Measurements from ENCODE around the gene SP140. TPM values are rescaled to one million over a fixed set of nuclear protein-coding genes. Genes with fewer than 3 reads are reported as not detected.

SP140 gene
- total RNA-seq, 2 experiments from 2014 or later, result 51.2 to 55.1 TPM

- Mint-ChIP-seq H3K4me3 (no peak overlapping the region), H3K36me3 (ENCODE audit: low read depth) (peaks cover 82% of the 10 kb centered on the region), H3K27me3 (no peaks in the 10 kb centered on the region), H3K27ac (no peak overlapping the region), H3K9me3 (peaks cover 20% of the 10 kb centered on the region), H3K4me1 (ENCODE audit: low read depth) (no peaks in the 10 kb centered on the region)
- CTCF ChIA-PET, result interaction anchor here (0.9 kb wide), 1 partner anchor 15 kb away, joined by 3 read pairs; no protein-coding TSS in a partner anchor
- no peak overlapping the region for H3K4me3 ChIP-seq (ENCODE audit: low read length)
- no peaks in the 10 kb centered on the region for H3K4me1 ChIP-seq (ENCODE audit: insufficient read depth, low read length)
- H3K27ac ChIP-seq (ENCODE audit: low read depth in 1 of 2, low read length in 2 of 2), result no peak overlapping the region
- no peaks in the 10 kb centered on the region for H3K27me3 ChIP-seq (ENCODE audit: control insufficient read depth in 1 of 2, insufficient read depth in 2 of 2, low read length in 2 of 2)
- peaks cover 56% of the 10 kb centered on the region for H3K36me3 ChIP-seq (ENCODE audit: insufficient read depth, low read length)
- no peak for DNase-seq
- POLR2A ChIA-PET, result no interaction called here
- TF ChIP-seq, protein P1, sequence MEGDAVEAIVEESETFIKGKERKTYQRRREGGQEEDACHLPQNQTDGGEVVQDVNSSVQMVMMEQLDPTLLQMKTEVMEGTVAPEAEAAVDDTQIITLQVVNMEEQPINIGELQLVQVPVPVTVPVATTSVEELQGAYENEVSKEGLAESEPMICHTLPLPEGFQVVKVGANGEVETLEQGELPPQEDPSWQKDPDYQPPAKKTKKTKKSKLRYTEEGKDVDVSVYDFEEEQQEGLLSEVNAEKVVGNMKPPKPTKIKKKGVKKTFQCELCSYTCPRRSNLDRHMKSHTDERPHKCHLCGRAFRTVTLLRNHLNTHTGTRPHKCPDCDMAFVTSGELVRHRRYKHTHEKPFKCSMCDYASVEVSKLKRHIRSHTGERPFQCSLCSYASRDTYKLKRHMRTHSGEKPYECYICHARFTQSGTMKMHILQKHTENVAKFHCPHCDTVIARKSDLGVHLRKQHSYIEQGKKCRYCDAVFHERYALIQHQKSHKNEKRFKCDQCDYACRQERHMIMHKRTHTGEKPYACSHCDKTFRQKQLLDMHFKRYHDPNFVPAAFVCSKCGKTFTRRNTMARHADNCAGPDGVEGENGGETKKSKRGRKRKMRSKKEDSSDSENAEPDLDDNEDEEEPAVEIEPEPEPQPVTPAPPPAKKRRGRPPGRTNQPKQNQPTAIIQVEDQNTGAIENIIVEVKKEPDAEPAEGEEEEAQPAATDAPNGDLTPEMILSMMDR (IDR thresholded peaks at IDR 0.05), result no peak
- H3K9me3 ChIP-seq (ENCODE audit: control insufficient read depth in 1 of 2, insufficient read depth in 1 of 2, low read length in 2 of 2), result peaks cover 0 to 8% of the 10 kb centered on the region in 2 experiments
- intact Hi-C loops (cut with DNase I, micrococcal nuclease), result no loop called here
- no peak for ATAC-seq (ENCODE audit: poor library complexity)
These were observed 74.1 kb downstream of the SP140 start for GRCh38 chr2:230299618-230300017.

DNA sequence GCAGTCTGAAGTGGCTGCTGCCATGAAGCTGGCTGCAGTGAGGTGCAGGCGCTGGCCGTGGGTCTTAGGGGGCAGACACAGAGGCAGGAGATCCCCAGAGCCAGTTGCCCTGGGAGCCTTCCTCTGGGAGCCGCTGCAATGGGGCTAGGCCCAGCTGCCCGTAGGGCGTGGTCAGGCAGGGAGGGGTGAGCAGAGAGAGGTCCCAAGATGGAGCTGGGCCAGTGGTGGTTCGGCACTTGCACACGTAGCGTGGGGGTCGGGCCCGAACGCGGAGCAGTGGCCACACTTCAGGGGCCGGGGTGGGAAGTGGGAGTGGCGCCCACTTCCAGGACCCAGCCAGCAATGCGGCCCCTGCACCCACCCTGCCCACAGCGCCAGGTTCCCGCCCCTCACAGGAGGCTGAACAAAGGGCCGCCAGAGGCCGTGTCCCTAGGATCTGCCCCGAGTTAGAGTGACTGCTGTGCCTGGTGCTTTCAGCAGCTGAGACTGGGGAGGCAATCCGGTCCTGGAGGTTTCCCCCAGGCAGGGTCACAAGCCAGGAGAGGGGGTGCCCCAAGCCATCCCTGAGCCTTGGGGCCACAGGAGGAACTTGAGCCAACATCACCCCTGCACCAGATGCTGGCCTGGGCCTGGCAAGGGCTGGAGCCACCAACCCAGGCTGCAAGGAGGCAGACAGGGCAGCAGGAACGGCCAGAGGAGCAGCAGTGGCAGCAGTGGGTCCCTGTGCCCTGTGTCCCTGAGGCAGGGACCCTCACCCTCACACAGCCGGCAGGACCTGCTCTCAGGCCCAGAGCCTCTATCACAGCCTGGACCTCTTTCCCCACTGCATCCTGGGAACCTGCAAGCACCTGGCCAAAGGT is 80.1 kb downstream of the SP140 start:
- Histone ChIP-seq H3K9me3 (ENCODE audit: control insufficient read depth in 1 of 2, insufficient read depth in 1 of 2, low read length in 2 of 2) (peaks cover 0 to 15% of the 10 kb centered on the region in 2 experiments), H3K27ac (ENCODE audit: low read depth in 1 of 2, low read length in 2 of 2) (no peak overlapping the region), H3K36me3 (ENCODE audit: insufficient read depth, low read length) (peaks cover 17% of the 10 kb centered on the region), H3K27me3 (ENCODE audit: control insufficient read depth in 1 of 2, insufficient read depth in 2 of 2, low read length in 2 of 2) (no peaks in the 10 kb centered on the region), H3K4me3 (ENCODE audit: low read length) (no peak overlapping the region), H3K4me1 (ENCODE audit: insufficient read depth, low read length) (peaks cover 3% of the 10 kb centered on the region)
- Mint-ChIP-seq H3K4me1 (ENCODE audit: low read depth) (peaks cover 8% of the 10 kb centered on the region), H3K4me3 (no peak overlapping the region), H3K27me3 (no peaks in the 10 kb centered on the region), H3K9me3 (peaks cover 15% of the 10 kb centered on the region), H3K27ac (no peak overlapping the region), H3K36me3 (ENCODE audit: low read depth) (peaks cover 40% of the 10 kb centered on the region)
- DNase-seq (no peak), ATAC-seq (ENCODE audit: poor library complexity) (no peak)
- ChIA-PET POLR2A (interaction anchor here (0.8 to 0.9 kb wide), 2 partner anchors 21 to 89 kb away, joined by 3 to 4 read pairs; partner anchors contain the start of gene SP140L), CTCF (no interaction called here)
- intact Hi-C loops (cut with DNase I, micrococcal nuclease), result no loop called here
- TF ChIP-seq, protein P1 (IDR thresholded peaks at IDR 0.05), result no peak

DNA sequence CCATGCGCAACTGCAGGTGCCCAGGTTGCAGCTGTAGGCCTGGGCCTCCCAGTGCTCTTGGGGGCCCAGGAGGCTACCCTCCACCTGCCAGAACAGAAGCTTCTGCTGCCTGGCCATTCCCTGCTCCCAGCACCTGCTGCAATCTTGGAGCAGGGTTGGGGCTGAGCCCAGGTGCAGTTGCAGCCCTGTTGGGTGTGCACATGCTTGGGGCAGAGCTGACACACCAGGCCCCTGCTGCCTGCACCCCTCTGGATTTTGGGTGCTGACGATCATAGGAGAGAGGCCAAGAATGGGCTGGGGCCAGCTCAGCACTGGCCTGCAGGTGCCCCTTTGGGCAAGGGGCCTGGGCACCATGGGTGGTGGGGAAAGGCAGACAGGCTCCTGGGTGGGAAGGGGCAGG is 80.9 kb downstream of the SP140 start:
- no peak for DNase-seq
- H3K27me3 ChIP-seq (ENCODE audit: control insufficient read depth in 1 of 2, insufficient read depth in 2 of 2, low read length in 2 of 2), result no peaks in the 10 kb centered on the region
- no peak overlapping the region for H3K4me3 Mint-ChIP-seq
- H3K4me1 ChIP-seq (ENCODE audit: insufficient read depth, low read length), result peaks cover 3% of the 10 kb centered on the region
- POLR2A ChIA-PET, result interaction anchor here (0.6 to 0.9 kb wide), 3 partner anchors 13 to 90 kb away, joined by 3 to 4 read pairs (median 3); partner anchors contain the start of gene SP140L
- H3K4me1 Mint-ChIP-seq (ENCODE audit: low read depth), result peaks cover 9% of the 10 kb centered on the region
- intact Hi-C loops (cut with DNase I, micrococcal nuclease), result no loop called here
- H3K4me3 ChIP-seq (ENCODE audit: low read length), result no peak overlapping the region
- no peaks in the 10 kb centered on the region for H3K27me3 Mint-ChIP-seq
- H3K9me3 Mint-ChIP-seq, result peaks cover 14% of the 10 kb centered on the region
- H3K27ac ChIP-seq (ENCODE audit: low read depth in 1 of 2, low read length in 2 of 2), result no peak overlapping the region
- CTCF ChIA-PET, result no interaction called here
- no peak for ATAC-seq (ENCODE audit: poor library complexity)
- H3K36me3 Mint-ChIP-seq (ENCODE audit: low read depth), result peaks cover 32% of the 10 kb centered on the region
- H3K36me3 ChIP-seq (ENCODE audit: insufficient read depth, low read length), result peaks cover 17% of the 10 kb centered on the region
- TF ChIP-seq, protein P1 (IDR thresholded peaks at IDR 0.05), result no peak
- no peak overlapping the region for H3K27ac Mint-ChIP-seq
- H3K9me3 ChIP-seq (ENCODE audit: control insufficient read depth in 1 of 2, insufficient read depth in 1 of 2, low read length in 2 of 2), result peaks cover 0 to 15% of the 10 kb centered on the region in 2 experiments
